ENCODE measurements around the gene ATP6V0C. TPM values are rescaled to one million over a fixed set of nuclear protein-coding genes. Genes with fewer than 3 reads are reported as not detected.
A peak's percentile ranks its signal among the peaks of the same experiment; 100 is the strongest.

Gene ATP6V0C
- total RNA-seq, 1 experiment from 2014 or later: 117 TPM

DNA sequence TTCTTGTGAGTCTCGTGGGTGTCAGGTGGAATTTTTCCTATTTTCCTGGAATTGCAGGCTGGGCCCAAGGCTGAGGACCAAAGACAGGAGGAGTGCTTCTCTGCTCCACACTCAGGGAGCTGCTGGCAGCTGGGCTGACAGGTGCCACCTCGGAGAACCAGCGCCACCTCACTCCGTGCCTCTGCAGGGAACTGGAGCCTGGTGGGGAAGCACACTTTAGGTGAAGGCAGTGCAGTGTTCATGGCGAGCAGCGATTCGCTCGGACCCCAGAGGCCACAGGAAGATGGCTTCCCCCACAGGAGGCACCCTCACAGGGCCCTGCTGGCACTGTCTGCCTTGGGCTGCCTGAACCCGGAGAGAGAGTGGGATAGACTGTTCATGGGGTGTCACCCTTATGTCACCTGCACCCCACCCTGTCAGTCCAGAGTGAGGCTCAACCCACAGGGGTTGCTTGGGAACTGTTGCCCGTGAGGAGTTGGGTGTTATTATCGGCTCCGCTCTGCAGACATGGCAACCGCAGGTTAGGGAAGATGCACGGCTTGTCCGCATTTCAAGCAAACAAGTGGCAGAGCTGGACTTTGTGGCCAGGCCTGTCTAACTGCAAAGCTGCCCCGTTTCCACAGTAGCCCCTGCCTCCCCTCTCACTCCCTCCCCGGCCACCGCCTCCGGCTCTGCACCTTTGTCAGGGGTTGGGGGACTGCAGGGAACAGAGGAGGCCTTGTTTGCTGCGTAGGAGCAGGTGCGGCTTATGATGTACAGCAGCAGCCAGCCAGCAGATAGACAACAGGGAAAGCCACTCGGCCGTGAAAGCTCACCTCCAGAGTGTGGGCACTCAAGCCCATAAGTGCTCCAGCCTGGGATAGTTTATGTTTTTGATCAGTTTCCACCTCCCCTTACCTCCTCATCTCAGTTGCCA is 23.3 kb upstream of the ATP6V0C start:
- no peak for DNase-seq (ENCODE audit: low spot score)

DNA sequence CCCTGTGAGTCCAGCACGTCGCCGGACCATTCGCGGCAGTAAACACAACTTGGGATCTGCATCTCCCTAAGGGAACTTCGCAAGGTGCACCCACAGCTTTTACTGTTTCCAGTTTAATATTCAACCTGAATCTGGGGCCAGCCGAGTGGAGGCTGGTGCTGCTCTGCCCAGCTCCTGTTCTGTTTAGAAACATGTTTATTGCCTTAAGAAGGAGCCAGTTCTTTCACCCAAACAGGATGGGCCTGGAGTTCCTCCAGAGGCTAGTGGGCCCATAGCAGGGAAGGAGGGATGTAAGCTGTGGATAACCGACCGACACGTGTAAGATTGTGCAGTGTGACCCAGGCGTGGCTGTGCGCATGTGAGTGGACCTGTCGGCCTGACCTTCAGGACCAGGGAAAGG is 21.5 kb upstream of the ATP6V0C start:
- no peak for DNase-seq (ENCODE audit: low spot score)

DNA sequence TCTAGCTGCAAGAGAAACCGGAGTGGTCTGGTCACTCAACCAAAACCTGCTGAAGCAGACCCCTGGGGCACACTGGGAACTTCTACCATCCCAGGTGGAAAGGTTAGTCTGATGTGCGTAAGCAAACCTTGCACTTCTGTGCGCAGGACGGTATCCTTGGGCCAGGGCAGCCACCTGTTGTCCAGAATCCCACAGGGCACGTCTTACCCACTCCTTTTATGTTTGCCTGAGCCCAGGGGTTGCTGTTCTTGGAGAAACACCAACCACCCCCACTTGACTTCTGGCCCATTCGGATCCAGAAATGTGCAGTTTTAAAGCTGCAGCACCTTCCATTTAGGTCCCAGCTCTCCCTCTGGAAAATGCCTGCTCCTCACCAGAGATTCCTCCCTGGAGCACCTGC is 20.1 kb upstream of the ATP6V0C start:
- no peak for DNase-seq (ENCODE audit: low spot score)

DNA sequence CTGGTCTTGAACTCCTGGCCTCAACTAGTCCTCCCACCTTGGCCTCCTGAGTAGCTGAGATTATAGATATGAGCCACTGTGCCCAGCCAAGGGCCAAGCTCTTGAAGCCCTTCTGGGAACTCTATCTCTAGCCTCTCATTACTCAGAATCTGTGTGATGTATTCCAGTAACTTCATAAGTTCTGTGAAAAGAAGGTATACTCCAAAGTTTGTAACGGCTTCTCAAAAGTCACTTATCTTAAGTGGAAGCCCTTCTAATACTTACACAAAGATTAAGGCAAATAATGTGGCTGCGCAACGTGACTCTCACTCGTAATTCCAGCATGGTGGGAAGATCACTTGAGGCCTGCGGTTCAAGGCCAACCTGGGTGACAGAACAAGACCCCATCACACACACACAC is 19.1 kb upstream of the ATP6V0C start:
- DNase-seq (ENCODE audit: low spot score): no peak

DNA sequence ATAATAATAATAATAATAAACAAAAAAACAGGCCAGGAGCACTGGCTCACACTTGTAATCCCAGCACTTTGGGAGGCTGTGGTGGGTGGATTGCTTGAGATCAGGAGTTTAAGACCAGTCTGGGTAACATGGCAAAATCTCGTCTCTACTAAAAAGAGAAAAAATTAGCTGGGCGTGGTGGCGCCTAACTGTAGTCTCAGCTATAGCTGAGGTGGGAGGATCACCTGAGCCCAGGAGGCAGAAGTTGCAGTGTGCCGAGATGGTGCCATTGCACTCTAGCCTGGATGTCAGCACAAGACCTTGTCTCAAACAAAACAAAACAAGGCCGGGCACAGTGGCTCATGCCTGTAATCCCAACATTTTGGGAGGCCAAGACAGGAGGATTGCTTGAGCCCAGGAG is 18.7 kb upstream of the ATP6V0C start:
- DNase-seq (ENCODE audit: low spot score): no peak

DNA sequence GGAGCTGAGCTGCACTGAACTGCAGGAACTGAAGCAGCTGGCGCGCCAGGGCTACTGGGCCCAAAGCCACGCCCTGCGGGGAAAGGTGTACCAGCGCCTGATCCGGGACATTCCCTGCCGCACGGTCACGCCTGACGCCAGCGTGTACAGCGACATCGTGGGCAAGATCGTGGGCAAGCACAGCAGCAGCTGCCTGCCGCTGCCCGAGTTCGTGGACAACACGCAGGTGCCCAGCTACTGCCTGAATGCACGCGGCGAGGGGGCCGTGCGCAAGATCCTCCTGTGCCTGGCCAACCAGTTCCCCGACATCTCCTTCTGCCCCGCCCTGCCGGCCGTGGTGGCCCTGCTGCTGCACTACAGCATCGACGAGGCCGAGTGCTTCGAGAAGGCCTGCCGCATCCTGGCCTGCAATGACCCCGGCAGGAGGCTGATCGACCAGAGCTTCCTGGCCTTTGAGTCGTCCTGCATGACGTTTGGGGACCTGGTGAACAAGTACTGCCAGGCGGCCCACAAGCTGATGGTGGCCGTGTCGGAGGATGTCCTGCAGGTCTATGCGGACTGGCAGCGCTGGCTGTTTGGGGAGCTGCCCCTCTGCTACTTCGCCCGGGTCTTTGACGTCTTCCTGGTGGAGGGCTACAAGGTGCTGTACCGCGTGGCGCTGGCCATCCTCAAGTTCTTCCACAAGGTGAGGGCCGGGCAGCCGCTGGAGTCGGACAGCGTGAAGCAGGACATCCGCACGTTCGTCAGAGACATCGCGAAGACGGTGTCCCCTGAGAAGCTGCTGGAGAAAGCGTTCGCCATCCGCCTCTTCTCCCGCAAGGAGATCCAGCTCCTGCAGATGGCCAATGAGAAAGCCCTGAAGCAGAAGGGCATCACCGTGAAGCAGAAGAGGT is 17.3 kb upstream of the ATP6V0C start:
- no peak for DNase-seq (ENCODE audit: low spot score)

DNA sequence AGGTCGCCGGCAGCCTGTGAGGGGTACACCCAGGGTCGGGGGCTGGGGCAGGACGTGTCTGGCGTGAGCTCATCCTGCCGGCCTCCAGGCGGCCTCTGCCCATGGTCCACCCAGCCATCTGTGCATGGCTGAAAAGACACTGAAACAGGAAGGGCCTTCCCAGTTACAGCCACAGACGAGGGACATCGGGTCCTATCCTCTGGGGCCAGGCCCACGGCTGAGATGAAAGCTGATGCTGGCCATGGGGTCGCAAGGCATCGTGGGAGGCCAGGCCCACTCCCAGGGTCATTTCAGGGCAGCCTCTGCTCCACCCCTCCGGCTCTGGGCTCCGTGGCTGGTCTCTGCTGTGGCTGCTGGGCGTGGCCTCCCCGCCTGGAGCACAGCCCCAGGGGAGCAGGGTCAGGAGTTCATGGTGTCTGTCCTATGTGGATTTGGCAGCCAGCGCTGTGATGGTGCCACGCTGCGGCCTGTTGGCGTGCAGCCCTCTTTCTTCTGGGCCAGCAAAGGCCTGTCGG is 16.6 kb upstream of the ATP6V0C start:
- no peak for DNase-seq (ENCODE audit: low spot score)

DNA sequence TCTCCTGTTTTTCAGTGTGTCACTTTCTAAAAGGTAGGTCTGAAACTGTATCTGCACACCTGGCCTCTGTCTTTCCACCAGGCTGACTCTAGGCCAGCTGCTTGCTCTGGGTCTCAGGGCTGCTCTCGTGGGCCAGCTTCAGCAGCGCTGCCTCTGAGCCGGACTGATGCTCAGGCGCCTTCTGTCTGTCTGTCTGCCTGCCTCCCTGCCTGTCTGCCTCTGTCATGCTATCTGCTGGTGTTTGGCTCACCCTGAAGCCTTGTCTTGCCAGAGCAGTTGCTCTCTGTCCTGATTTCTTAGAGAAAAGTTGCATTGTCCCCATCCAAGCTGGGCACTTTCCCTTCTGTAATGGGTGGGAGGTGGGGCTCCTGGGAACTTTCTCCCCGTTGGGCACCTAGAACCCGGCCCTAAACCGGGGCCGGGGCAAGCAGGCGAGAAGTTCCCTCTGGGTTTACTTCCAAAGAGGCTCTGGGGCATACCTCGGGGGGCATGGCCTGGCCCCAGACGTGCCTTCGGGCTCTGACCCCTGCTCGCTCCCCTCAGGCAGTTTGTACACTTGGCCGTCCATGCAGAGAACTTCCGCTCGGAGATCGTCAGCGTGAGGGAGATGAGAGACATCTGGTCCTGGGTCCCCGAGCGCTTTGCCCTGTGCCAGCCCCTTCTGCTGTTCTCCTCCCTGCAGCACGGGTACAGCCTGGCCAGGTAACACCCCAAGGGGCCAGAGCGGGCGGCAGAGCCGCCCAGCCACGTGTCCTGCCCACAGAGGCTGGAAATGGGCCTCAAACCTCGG is 15.9 kb upstream of the ATP6V0C start:
- DNase-seq (ENCODE audit: low spot score): no peak

DNA sequence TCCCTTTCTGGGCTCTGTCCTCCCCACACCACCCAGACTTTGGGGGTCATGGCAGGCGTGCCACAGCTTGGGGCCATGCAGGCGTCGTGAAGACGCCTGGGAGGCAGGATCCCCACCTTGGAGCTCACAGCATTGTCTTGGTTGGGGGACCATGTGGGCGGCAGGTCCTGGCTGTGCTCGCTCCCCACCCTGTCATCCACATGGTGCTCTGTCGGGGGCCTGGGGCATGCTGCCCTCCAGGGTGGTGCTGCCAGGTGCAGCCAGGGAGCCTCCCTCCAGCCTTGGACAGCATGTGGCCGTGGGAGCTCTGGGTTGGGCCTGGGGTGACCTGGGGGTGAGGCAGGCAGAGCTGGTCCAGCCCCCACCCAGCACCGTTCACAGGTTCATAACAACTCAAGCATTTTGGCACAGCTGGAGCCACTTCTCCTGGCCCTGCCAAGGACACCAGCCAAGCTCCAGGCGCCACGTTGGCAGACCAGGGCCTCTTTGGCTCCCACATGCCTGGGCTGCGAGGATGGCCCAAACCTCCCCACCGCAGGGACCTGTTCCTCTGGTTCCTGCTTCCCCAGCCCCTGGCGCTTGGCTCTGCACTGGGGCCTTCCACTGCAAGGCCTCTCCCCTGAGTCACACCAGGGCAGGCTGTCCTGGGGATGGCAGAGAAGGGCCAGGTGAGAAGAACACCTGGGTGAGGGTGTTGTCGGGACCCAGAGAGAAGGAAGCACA is 15.1 kb upstream of the ATP6V0C start:
- DNase-seq (ENCODE audit: low spot score): no peak

DNA sequence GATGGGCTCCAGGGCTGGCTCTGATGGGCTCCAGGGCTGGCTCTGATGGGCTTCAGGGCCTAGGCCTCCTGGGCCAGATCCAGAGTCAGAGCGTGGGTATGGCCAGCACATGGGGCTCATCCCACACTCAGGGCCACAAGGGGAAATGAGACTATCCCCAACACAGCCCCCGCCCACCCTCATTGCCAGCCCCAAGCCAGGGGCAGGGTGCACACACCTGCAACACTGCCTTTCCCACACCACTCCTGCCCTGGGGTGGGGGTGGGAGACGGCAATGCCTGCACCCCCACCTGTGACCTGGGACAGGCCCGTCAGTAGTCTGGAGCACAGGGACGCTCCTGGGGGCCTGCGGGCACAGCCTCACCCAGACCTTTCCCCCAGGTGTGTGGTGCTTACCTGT is 14.3 kb upstream of the ATP6V0C start:
- no peak for DNase-seq (ENCODE audit: low spot score)

DNA sequence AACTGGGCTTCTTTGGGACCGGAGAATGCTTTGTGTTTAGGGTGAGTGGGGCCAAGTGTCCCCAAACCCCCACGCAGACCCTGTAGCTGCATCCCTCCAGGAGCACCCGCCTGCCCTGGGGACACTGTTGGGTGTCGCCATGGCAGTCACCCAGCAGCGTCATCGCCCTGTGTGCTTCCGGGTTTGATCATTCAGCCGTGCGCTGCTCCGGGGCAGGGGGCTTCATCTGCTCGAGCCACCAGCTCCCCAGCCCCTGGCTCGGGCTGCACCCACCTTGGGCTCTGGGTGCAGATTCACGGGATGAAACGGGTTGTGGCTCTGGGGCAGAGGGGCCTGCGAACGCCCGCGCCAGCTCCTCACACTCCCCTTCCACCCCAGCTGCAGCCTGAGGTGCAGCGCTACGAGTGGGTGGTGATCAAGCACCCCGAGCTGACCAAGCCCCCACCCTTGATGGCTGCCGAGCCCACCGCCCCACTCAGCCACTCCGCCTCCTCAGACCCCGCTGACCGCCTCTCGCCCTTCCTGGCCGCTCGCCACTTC is 13.8 kb upstream of the ATP6V0C start:
- no peak for DNase-seq (ENCODE audit: low spot score)

DNA sequence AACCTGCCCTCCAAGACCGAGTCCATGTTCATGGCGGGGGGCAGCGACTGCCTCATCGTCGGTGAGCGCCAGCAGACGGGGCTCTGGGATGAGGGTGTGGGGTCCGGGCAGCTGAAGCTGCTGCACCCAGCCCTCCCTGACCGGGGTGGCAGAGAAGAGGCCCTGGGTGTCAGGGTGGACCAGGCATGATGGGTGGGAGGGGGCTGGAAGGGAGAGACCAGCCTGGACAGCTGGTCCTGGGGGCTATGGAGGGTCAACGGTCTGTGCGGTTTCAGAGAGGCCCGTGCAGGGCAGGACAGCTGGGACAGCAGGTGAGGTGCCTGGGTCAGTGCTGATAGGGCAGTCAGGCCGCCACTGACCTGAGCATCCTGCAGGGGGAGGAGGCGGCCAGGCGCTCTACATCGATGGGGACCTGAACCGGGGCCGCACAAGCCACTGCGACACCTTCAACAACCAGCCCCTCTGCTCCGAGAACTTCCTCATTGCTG is 13.3 kb upstream of the ATP6V0C start:
- no peak for DNase-seq (ENCODE audit: low spot score)

DNA sequence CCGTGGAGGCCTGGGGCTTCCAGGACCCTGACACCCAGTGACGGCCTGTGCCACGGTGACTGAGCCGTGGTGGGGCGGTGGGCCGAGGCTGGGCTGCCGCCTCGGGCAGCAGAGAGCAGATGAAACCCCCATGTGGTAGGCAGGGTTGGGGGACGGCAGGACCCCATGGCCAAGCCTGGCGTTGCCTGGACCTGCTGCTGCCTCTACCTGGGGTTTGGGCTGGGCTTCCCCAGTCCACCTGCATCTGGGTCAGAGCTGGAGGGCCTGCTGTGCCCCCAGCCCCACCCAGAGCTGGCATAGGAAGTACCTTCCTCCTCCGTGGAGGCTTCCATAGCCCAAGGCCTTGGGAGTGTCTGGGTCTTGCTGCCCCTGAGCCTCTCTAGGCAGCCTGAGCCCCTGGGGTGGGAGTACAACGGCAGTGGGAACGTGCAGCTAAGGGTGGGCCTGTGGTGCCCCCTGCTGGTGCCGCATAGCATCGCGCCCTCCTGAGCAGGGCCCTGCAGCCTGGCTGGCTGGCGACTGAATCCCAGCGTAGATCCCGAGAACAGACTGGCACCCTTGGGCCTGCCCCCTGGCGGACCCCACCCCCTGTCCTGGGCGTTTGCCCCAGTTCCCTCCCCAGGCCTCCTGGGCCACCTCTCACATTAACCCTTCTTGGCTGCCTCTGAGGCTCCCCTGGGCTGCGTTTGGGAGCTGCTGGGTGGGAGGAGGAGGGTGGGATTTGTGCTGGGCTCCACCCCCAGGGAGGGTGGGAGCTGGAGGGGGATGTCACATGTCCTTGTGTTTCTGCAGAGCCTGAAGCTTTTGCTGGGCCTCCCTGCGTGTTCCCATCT is 12.6 kb upstream of the ATP6V0C start:
- DNase-seq (ENCODE audit: low spot score): peak; percentile 80

DNA sequence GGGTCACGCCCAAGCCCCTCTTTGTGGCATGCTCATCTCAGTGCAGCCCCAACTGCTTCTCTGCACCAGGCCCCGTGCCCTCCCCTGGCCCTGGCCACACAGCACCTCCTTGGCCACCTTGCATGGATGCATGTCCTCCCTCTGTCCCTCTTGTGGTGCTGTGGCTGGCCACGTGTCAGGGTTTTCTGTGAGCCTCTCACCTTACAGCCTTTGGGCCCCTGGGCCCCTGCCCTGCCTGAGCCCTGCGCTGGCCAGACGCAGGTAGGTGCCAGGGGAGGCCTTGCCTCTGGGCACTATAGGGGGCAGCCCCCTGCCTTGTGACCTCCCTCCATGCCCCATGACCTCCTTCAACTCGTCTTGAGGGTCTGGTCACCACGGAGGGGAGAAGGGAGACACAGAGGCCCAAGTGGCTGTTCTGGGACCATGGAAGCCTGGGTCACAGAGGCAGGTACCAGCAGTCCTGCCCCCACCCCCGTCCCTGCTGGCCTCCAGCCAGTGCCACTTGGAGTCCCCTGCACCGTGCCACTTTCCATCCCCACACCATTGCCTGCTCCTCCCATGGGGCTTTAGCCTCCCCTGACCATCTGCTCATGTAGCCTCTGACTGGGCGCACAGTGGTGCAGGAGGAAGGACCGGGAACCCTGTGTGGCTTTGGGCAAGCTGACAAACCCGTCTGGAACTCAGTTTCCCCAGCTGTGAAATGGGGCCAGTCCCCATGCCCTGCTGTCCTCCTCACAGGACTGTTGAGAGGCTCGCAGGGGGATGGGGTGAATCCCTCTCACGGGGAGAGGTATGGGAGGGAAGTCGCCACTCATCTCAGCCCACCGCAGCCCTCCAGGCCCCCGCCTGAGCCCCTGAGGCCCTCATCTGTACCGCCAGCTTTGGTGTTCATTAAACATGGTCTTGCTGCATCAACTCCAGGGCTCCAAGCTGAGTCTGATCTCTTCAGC is 11.5 kb upstream of the ATP6V0C start:
- DNase-seq (ENCODE audit: low spot score): no peak

DNA sequence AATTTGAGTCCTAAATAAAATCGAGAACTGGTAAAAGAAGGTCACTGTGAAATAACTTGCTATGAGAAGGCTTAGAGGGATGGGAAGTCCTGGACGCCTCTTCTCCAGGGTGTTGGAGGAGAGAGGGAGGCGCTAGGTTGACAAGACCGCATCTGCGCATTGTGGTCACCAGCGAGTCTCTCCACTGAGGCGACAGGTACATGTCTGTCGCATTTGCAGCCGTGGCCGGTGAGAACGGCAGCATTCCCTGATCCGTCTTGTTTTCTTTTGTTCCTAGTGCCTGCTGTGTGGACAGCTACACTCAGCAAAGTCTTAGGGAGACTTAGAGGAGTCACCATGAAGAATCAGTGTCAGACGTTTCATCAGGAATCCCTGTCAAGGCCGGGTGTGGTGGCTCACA is 8.1 kb upstream of the ATP6V0C start:
- no peak for DNase-seq (ENCODE audit: low spot score)

DNA sequence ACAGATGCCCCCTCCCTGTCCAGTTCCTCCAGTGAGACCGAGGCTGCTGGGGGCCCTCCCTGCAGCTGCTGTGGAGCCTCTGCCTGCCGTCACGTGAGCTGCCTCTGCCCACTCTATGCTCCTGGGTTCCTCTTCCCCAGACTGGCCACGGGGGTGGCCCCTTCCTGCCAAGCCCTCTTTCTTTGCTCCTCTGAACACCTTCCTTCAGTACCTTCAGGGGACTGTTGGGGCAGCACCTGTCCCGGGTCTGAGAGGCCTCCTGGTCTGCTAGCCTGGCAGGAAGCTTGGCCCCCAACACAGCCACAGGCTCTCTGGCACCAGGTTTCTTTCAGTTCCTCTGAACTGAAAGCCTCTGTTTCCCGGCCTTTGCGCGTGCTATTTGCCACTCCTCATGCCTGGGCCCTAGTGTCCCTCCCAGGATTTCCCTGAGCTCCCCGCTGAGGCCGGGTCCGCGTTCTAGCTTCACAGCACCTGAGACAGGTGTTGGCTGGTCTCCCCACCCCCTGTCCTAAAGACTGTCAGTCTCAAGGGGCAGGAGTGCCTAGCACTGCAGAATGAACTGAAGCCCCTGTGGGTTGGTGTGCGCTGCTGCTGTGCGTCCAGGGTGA is 6.6 kb upstream of the ATP6V0C start:
- no peak for DNase-seq (ENCODE audit: low spot score)

DNA sequence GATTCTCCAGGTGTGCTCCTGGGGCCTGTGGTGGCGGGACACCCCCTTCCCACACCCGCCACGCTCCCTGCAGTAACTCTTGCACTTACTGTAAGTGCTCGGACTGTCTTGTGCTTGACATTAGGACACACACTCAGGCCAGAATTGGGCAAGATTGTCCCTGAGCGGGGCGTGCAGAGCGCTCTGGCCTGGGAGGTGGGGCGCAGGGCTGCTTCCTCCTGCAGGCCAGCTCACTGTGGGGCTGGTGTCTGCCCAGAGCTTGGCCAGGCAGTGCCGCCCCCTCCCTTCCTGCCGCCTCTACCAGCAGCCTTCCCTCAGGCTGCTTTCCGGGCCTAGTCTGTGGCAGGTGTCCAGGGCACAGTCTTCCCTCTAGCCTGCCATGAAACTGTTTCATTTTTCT is 6.1 kb upstream of the ATP6V0C start:
- no peak for DNase-seq (ENCODE audit: low spot score)
